ENCODE data around the gene MAMDC4.
"Not testable (repeated sequence)": the region's sequence is repeated elsewhere in the genome, so short reads cannot be mapped to it uniquely, and the experiment has no call there.

The MAMDC4 gene

GRCh38 chr9:136825295-136826187, 26.6 kb upstream of the MAMDC4 start:
- no peak for DNase-seq (ENCODE audit: low read depth, low spot score)

GRCh38 chr9:136826188-136826541, 26.0 kb upstream of the MAMDC4 start:
- no peak for DNase-seq (ENCODE audit: low read depth, low spot score)

- DNase-seq (ENCODE audit: low read depth, low spot score): no peak
Measured at GRCh38 chr9:136826703-136827582, 25.2 kb upstream of the MAMDC4 start.

GRCh38 chr9:136827794-136828473, 24.2 kb upstream of the MAMDC4 start:
- no peak for DNase-seq (ENCODE audit: low read depth, low spot score)

- no peak for DNase-seq (ENCODE audit: low read depth, low spot score)
Measured at GRCh38 chr9:136828474-136829140, 23.5 kb upstream of the MAMDC4 start.

GRCh38 chr9:136829412-136829811, 22.7 kb upstream of the MAMDC4 start:
- no peak for DNase-seq (ENCODE audit: low read depth, low spot score)

- DNase-seq (ENCODE audit: low read depth, low spot score): no peak
Measured at GRCh38 chr9:136829981-136830885, 21.9 kb upstream of the MAMDC4 start.

GRCh38 chr9:136831002-136831719, 21.0 kb upstream of the MAMDC4 start:
- no peak for DNase-seq (ENCODE audit: low read depth, low spot score)

- DNase-seq (ENCODE audit: low read depth, low spot score): no peak
Measured at GRCh38 chr9:136831720-136832104, 20.4 kb upstream of the MAMDC4 start.

GRCh38 chr9:136832581-136832980, 19.6 kb upstream of the MAMDC4 start:
- no peak for DNase-seq (ENCODE audit: low read depth, low spot score)

GRCh38 chr9:136833381-136834048, 18.6 kb upstream of the MAMDC4 start:
- not testable (repeated sequence) for DNase-seq (ENCODE audit: low read depth, low spot score)

- DNase-seq (ENCODE audit: low read depth, low spot score): no peak
Measured at GRCh38 chr9:136835162-136835931, 16.8 kb upstream of the MAMDC4 start.

- DNase-seq (ENCODE audit: low read depth, low spot score): no peak
Measured at GRCh38 chr9:136835932-136836904, 15.9 kb upstream of the MAMDC4 start.

GRCh38 chr9:136837146-136837855, 14.8 kb upstream of the MAMDC4 start:
- no peak for DNase-seq (ENCODE audit: low read depth, low spot score)

- not testable (repeated sequence) for DNase-seq (ENCODE audit: low read depth, low spot score)
Measured at GRCh38 chr9:136837856-136838277, 14.3 kb upstream of the MAMDC4 start.

Data from brain pericyte (primary cell).